ENCODE data around the gene MMEL1. TPM values are rescaled to one million over a fixed set of nuclear protein-coding genes. Genes with fewer than 3 reads are reported as not detected.

Gene MMEL1
- total RNA-seq, 1 experiment from 2014 or later = 4.9 TPM

GRCh38 chr1:2625311-2625710 lies 7.5 kb downstream of the MMEL1 start:
- no peak for DNase-seq
- Histone ChIP-seq H3K4me1 (replicated peaks; ENCODE audit: insufficient read depth) (no peaks in the 10 kb centered on the region), H3K79me2 (ENCODE audit: low read depth) (no peaks in the 10 kb centered on the region), H3K27me3 (ENCODE audit: insufficient read depth, low read depth) (peaks cover 78% of the 10 kb centered on the region), H3K4me3 (no peak overlapping the region), H3K9me3 (ENCODE audit: insufficient read depth, low read depth) (no peaks in the 10 kb centered on the region), H2AFZ (no peak overlapping the region), H4K20me1 (ENCODE audit: insufficient read depth) (no peaks in the 10 kb centered on the region), H3F3A (ENCODE audit: insufficient read depth, low read depth) (peaks cover 6% of the 10 kb centered on the region; the same call in 1 of the 2 replicates), H3K9me2 (ENCODE audit: insufficient read depth) (no peaks in the 10 kb centered on the region), H3K4me2 (no peak overlapping the region), H3K36me3 (ENCODE audit: low read depth) (no peaks in the 10 kb centered on the region), H3K27ac (no peak overlapping the region)
- CTCF ChIA-PET = no interaction called here
- BruUV-seq (replicated peaks) = no TSS peak
- intact Hi-C loops (cut with micrococcal nuclease; ENCODE audit: unreplicated experiment) = no loop called here
- POLR2A ChIA-PET (ENCODE audit: unreplicated experiment) = no interaction called here
- TF ChIP-seq EZH2 (IDR thresholded peaks at IDR 0.05; ENCODE audit: low read depth) (no peak), CTCF (conservative IDR thresholded peaks at IDR 0.05) (no peak)

GRCh38 chr1:2624735-2625300 lies 8.0 kb downstream of the MMEL1 start:
- no TSS peak for BruUV-seq (replicated peaks)
- Histone ChIP-seq H2AFZ (no peak overlapping the region), H3K36me3 (ENCODE audit: low read depth) (no peaks in the 10 kb centered on the region), H3K4me1 (replicated peaks; ENCODE audit: insufficient read depth) (no peaks in the 10 kb centered on the region), H3K4me2 (no peak overlapping the region), H3K79me2 (ENCODE audit: low read depth) (no peaks in the 10 kb centered on the region), H3K4me3 (no peak overlapping the region), H3K27me3 (ENCODE audit: insufficient read depth, low read depth) (peaks cover 83% of the 10 kb centered on the region), H4K20me1 (ENCODE audit: insufficient read depth) (no peaks in the 10 kb centered on the region), H3K9me2 (ENCODE audit: insufficient read depth) (no peaks in the 10 kb centered on the region), H3K27ac (no peak overlapping the region), H3F3A (ENCODE audit: insufficient read depth, low read depth) (peaks cover under 1% of the 10 kb centered on the region; the same call in 1 of the 2 replicates), H3K9me3 (ENCODE audit: insufficient read depth, low read depth) (no peaks in the 10 kb centered on the region)
- POLR2A ChIA-PET (ENCODE audit: unreplicated experiment) = no interaction called here
- CTCF ChIA-PET = no interaction called here
- intact Hi-C loops (cut with micrococcal nuclease; ENCODE audit: unreplicated experiment) = no loop called here
- TF ChIP-seq CTCF (conservative IDR thresholded peaks at IDR 0.05) (no peak), EZH2 (IDR thresholded peaks at IDR 0.05; ENCODE audit: low read depth) (no peak)
- DNase-seq = no peak

- no peak for DNase-seq
- H3K36me3 ChIP-seq (ENCODE audit: low read depth) = no peaks in the 10 kb centered on the region
- CTCF ChIA-PET = no interaction called here
- H4K20me1 ChIP-seq (ENCODE audit: insufficient read depth) = no peaks in the 10 kb centered on the region
- intact Hi-C loops (cut with micrococcal nuclease; ENCODE audit: unreplicated experiment) = no loop called here
- no peak overlapping the region for H3K27ac ChIP-seq
- no peak for TF ChIP-seq CTCF (conservative IDR thresholded peaks at IDR 0.05)
- TF ChIP-seq EZH2 (IDR thresholded peaks at IDR 0.05; ENCODE audit: low read depth) = no peak
- peaks cover 94% of the 10 kb centered on the region for H3K27me3 ChIP-seq (ENCODE audit: insufficient read depth, low read depth)
- no peak overlapping the region for H3K4me3 ChIP-seq
- H3K9me2 ChIP-seq (ENCODE audit: insufficient read depth) = no peaks in the 10 kb centered on the region
- no peaks in the 10 kb centered on the region for H3K4me1 ChIP-seq (replicated peaks; ENCODE audit: insufficient read depth)
- BruUV-seq (replicated peaks) = no TSS peak
- H3K9me3 ChIP-seq (ENCODE audit: insufficient read depth, low read depth) = no peaks in the 10 kb centered on the region
- no peaks in the 10 kb centered on the region for H3F3A ChIP-seq (ENCODE audit: insufficient read depth, low read depth)
- H3K79me2 ChIP-seq (ENCODE audit: low read depth) = no peaks in the 10 kb centered on the region
- no peak overlapping the region for H2AFZ ChIP-seq
- no peak overlapping the region for H3K4me2 ChIP-seq
- POLR2A ChIA-PET (ENCODE audit: unreplicated experiment) = no interaction called here
Observed at GRCh38 chr1:2623571-2624337, 9.1 kb downstream of the MMEL1 start.

All from PC-9 (cell line).